Large intestine (tissue), 12 donors: ENCODE measurements around the gene DDX20. TPM values are rescaled to one million over a fixed set of nuclear protein-coding genes. Genes with fewer than 3 reads are reported as not detected.

Source experiments
- DNase-seq, 2 donors: peaks; one replicate each; pipeline versions ENCODE4 v3.0.0 to v3.0.0-alpha.2; 2013
- H3K27ac ChIP-seq: one replicate; pipeline ENCODE4 v1.5.1; 2013; ENCODE audit warnings: low read length
- H3K27me3 ChIP-seq: 2 replicates; pipeline ENCODE4 v1.6.1; 2013; ENCODE audit warnings: low read length; ENCODE audit not compliant: control insufficient read depth, insufficient read depth
- H3K36me3 ChIP-seq: 2 replicates; pipeline ENCODE4 v1.6.1; 2013; ENCODE audit warnings: low read length; ENCODE audit not compliant: control insufficient read depth, insufficient read depth
- H3K4me1 ChIP-seq: one replicate; pipeline ENCODE4 v1.6.1; 2013; ENCODE audit warnings: low read length; ENCODE audit not compliant: control insufficient read depth, insufficient read depth
- H3K4me3 ChIP-seq: one replicate; pipeline ENCODE4 v1.5.1; 2013; ENCODE audit warnings: low read length
- H3K9me3 ChIP-seq: one replicate; pipeline ENCODE4 v1.6.1; 2013; ENCODE audit warnings: mild to moderate bottlenecking, low read depth, low read length, moderate library complexity; ENCODE audit not compliant: control insufficient read depth
- WGBS: methylation state at CpG from one replicate; pipeline ENCODE4 v1.1.5; 2013; ENCODE audit warnings: low lambda C conversion rate; ENCODE audit not compliant: insufficient coverage; 5-methylcytosine and 5-hydroxymethylcytosine counted together
- long read RNA-seq, 11 donors: transcript quantifications; one replicate each; lab custom pipeline, GENCODE V29; 2026
- polyA plus RNA-seq: library from polyadenylated mRNA; unstranded; fragments of 120-200 nt; gene quantifications from one replicate; pipeline ENCODE4 v1.2.1, GENCODE V29; 2013

Gene DDX20
- polyA plus RNA-seq, result 13.8 TPM
- long read RNA-seq, donor 1, full-length matches to known transcripts, result 3 of 3 reads
- long read RNA-seq, donor 1, partial matches to known transcripts, result 0 of 3 reads
- long read RNA-seq, donor 1, other reads (novel, unspliced or antisense), result 0 of 3 reads
- long read RNA-seq, donor 2, full-length matches to known transcripts, result 5 of 5 reads
- long read RNA-seq, donor 2, partial matches to known transcripts, result 0 of 5 reads
- long read RNA-seq, donor 2, other reads (novel, unspliced or antisense), result 0 of 5 reads
- long read RNA-seq, donor 3, result 0 reads
- long read RNA-seq, donor 4, full-length matches to known transcripts, result 1 of 1 reads
- long read RNA-seq, donor 4, partial matches to known transcripts, result 0 of 1 reads
- long read RNA-seq, donor 4, other reads (novel, unspliced or antisense), result 0 of 1 reads
- long read RNA-seq, donor 5, full-length matches to known transcripts, result 3 of 3 reads
- long read RNA-seq, donor 5, partial matches to known transcripts, result 0 of 3 reads
- long read RNA-seq, donor 5, other reads (novel, unspliced or antisense), result 0 of 3 reads
- long read RNA-seq, donor 6, full-length matches to known transcripts, result 4 of 4 reads
- long read RNA-seq, donor 6, partial matches to known transcripts, result 0 of 4 reads
- long read RNA-seq, donor 6, other reads (novel, unspliced or antisense), result 0 of 4 reads
- long read RNA-seq, donor 7, result 0 reads
- long read RNA-seq, donor 8, full-length matches to known transcripts, result 2 of 15 reads
- long read RNA-seq, donor 8, partial matches to known transcripts, result 13 of 15 reads
- long read RNA-seq, donor 8, other reads (novel, unspliced or antisense), result 0 of 15 reads
- long read RNA-seq, donor 9, full-length matches to known transcripts, result 5 of 5 reads
- long read RNA-seq, donor 9, partial matches to known transcripts, result 0 of 5 reads
- long read RNA-seq, donor 9, other reads (novel, unspliced or antisense), result 0 of 5 reads
- long read RNA-seq, donor 10, full-length matches to known transcripts, result 4 of 9 reads
- long read RNA-seq, donor 10, partial matches to known transcripts, result 5 of 9 reads
- long read RNA-seq, donor 10, other reads (novel, unspliced or antisense), result 0 of 9 reads
- long read RNA-seq, donor 11, full-length matches to known transcripts, result 6 of 6 reads
- long read RNA-seq, donor 11, partial matches to known transcripts, result 0 of 6 reads
- long read RNA-seq, donor 11, other reads (novel, unspliced or antisense), result 0 of 6 reads

DNA sequence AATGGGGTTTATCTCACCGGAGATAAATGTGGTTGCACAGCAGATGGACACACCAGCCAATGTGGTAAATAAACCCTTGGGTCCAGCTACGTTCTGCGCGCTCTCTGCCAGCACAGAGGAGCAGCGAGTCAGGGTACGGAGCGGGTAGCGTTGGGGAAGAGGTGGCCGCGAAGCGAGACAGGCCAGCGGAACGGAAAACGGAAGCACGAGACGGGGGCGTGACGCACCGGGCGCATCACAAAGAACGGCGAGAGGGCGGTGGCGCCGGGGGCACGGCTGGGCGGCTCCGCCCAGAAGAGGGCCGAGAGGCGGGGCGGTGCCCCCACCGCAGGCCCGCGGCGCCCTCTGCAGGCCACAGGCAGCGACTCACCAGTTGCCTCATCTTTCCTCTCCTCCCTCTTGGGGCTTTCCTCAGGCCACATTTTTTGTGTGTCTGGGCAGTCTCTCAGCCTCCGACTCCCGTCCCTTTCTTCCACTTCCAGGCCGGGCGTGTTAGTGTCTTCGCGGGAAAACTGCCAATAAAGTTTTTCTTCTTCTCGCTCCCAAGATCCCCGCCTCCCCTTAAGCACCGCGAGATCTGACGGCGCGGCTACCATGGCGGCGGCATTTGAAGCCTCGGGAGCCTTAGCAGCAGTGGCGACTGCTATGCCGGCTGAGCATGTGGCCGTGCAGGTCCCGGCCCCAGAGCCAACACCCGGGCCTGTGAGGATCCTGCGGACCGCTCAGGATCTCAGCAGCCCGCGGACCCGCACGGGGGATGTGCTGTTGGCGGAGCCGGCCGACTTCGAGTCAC is at the start of gene DDX20:
Gene DDX20 (plus strand): TSS at position 571 of the 793 bp plus-strand sequence. CDS start 24 bp downstream, at position 595.
- peaks cover 8% of the 10 kb centered on the region for H3K4me1 ChIP-seq
- H3K36me3 ChIP-seq, result peaks cover 5% of the 10 kb centered on the region
- peak; percentile 96 to 98 for DNase-seq
- peak within 1 kb of the TSS; percentile 98 for H3K27ac ChIP-seq
- H3K4me3 ChIP-seq, result peak within 1 kb of the TSS; percentile 86
- H3K9me3 ChIP-seq, result no peaks in the 10 kb centered on the region
- H3K27me3 ChIP-seq, result no peaks in the 10 kb centered on the region
- WGBS, result 0% methylated on average over 1 of the region's 67 CpGs

- no peak for DNase-seq
- 83% methylated on average over 2 of the region's 2 CpGs for WGBS
- Histone ChIP-seq H3K36me3 (peaks cover 53% of the 10 kb centered on the region), H3K4me3 (no peak overlapping the region), H3K4me1 (no peaks in the 10 kb centered on the region), H3K27me3 (no peaks in the 10 kb centered on the region), H3K27ac (no peak overlapping the region), H3K9me3 (no peaks in the 10 kb centered on the region)
These were observed 48.8 kb upstream of the DDX20 start for GRCh38 chr1:111706921-111707320.

DNA sequence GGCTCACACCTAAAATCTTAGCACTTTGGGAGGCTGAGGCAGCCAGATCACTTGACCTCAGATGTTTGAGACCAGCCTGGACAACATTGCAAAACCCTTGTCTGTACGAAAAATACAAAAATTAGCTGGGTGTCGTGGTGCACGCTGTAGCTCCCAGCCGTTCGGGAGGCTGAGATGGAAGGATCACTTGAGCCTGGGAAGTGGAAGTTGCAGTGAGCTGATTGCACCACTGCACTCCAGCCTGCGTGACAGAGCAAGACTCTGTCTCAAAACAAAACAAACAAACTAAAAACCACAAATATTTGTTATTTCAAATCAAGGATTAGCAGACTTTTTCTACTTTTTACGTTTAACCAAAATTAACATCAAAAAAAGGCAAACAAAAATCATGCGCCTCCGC is 47.8 kb upstream of the DDX20 start:
- WGBS, result 100% methylated on average over 2 of the region's 9 CpGs
- peaks cover 47% of the 10 kb centered on the region for H3K36me3 ChIP-seq

DNA sequence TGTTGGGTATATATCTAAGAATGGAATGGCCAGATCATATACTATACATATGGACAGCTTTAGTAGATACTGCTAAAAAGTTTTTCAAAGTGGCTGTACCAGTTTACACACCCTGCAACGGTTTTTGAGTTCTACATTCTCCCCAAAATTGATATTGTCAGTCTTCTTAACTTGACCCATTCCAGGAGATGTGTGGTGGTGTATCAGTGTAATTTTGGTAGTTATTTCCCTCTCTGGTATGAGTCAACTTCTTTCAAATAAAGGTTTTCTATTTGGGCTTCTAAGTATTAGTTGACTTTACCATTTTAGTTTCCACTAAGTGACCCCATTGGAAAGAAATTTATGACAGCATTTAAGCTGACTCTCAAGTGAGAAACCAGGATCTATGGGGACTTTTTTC is 45.7 kb upstream of the DDX20 start:
- H3K4me3 ChIP-seq, result no peak overlapping the region
- DNase-seq, result no peak
- H3K27me3 ChIP-seq, result no peaks in the 10 kb centered on the region
- H3K9me3 ChIP-seq, result no peaks in the 10 kb centered on the region
- no peak overlapping the region for H3K27ac ChIP-seq
- H3K36me3 ChIP-seq, result peaks cover 35% of the 10 kb centered on the region
- WGBS, result no CpG with 5 or more reads among the region's 1 CpG
- no peaks in the 10 kb centered on the region for H3K4me1 ChIP-seq

More for the DNA sequence above, 47.8 kb upstream of the DDX20 start:
- Histone ChIP-seq H3K4me3 (no peak overlapping the region), H3K9me3 (no peaks in the 10 kb centered on the region), H3K4me1 (no peaks in the 10 kb centered on the region), H3K27ac (no peak overlapping the region), H3K27me3 (no peaks in the 10 kb centered on the region)
- no peak for DNase-seq

DNA sequence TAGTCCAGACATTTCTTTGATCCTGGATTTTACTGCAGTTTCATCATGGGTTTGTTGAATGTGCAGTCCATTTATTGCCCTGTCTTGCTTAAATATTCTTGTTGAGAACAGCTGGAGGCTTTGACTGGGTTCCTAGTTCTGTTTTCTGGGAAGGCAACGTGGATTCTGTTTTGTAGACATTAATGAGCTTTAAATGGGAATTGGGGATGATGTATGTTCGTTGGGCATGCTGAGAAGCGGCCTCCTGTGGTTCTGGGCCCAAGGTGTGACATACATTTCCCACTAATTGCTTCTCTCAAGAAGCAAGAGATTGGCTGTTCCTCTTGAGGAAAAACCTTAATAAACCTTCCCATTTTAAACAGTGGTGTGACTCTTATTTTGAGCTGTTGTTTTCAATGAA is 39.4 kb upstream of the DDX20 start:
- Histone ChIP-seq H3K27me3 (no peaks in the 10 kb centered on the region), H3K27ac (no peak overlapping the region), H3K4me3 (no peak overlapping the region), H3K4me1 (no peaks in the 10 kb centered on the region), H3K36me3 (peaks cover 7% of the 10 kb centered on the region), H3K9me3 (no peaks in the 10 kb centered on the region)
- DNase-seq, result no peak
- WGBS, result no CpG with 5 or more reads among the region's 3 CpGs

- Histone ChIP-seq H3K9me3 (no peaks in the 10 kb centered on the region), H3K4me3 (no peak overlapping the region), H3K27me3 (no peaks in the 10 kb centered on the region), H3K27ac (no peak overlapping the region), H3K36me3 (peaks cover 7% of the 10 kb centered on the region), H3K4me1 (no peaks in the 10 kb centered on the region)
- 100% methylated on average over 2 of the region's 2 CpGs for WGBS
- no peak for DNase-seq
These were observed 38.3 kb upstream of the DDX20 start for GRCh38 chr1:111717450-111717849.

DNA sequence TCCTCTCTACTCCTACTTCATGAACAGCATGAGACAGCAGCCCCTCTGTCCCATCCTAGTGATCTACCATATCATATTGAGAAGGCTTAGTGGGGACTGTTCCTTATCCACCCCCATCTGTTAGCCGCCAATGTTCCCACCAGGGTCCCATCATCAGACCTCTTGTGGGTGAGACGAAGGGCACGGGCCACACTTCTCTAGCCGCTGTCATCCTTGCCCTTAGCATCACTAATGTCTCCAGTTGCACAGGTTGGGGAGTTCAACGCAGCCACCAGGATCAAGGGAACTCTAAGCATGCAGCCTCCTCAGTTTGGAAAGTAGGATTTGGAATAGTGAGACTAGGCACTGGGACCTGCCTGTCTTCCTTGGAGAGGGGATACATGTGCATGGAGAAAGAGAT is 36.6 kb upstream of the DDX20 start:
- Histone ChIP-seq H3K9me3 (no peaks in the 10 kb centered on the region), H3K4me3 (no peak overlapping the region), H3K27ac (no peak overlapping the region), H3K36me3 (peaks cover 4% of the 10 kb centered on the region), H3K4me1 (no peaks in the 10 kb centered on the region), H3K27me3 (no peaks in the 10 kb centered on the region)
- DNase-seq, result no peak
- WGBS, result no CpG with 5 or more reads among the region's 5 CpGs

GRCh38 chr1:111719674-111720132 is 36.0 kb upstream of the DDX20 start:
- H3K4me3 ChIP-seq, result no peak overlapping the region
- H3K4me1 ChIP-seq, result no peaks in the 10 kb centered on the region
- H3K36me3 ChIP-seq, result peaks cover 4% of the 10 kb centered on the region
- no CpG with 5 or more reads among the region's 4 CpGs for WGBS
- no peaks in the 10 kb centered on the region for H3K27me3 ChIP-seq
- H3K27ac ChIP-seq, result no peak overlapping the region
- no peak for DNase-seq
- H3K9me3 ChIP-seq, result no peaks in the 10 kb centered on the region

DNA sequence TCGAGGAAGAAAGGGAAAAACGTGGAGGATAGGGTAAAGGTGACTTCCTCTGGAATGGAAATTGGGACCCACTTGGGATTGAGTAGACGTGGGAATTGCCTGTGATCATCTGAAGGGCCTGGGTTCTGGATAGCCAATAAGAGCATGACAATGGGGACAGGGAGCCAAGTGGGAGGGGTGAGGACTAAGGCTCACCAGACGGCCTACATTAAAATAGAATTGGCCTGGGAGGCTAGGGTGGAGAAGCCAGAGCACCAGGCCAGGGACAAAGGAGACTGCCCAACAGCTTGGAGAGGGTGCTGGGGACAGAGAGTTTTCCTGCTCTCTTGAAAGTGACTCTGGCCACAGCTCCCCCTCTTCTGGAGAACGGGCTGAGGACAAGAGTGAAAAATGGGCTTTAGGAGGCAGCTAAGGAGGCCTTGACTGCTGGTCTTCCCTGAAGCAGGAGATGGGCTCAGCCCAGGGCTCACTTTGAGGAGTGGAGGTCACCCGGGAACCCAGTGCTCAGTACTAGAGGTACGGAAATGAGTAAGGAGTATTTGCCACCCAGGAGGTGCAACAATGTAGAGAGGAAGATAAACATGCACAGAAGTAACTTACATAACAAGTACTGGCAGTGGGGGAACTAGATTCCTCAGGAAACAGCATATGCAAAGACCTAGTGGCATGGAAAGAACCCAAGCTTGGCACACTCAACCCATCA is 35.3 kb upstream of the DDX20 start:
- H3K27ac ChIP-seq, result no peak overlapping the region
- H3K4me1 ChIP-seq, result no peaks in the 10 kb centered on the region
- WGBS, result 90% methylated on average over 3 of the region's 7 CpGs

More for the DNA sequence above, 35.3 kb upstream of the DDX20 start:
- H3K36me3 ChIP-seq, result peaks cover 4% of the 10 kb centered on the region
- no peak overlapping the region for H3K4me3 ChIP-seq
- no peaks in the 10 kb centered on the region for H3K27me3 ChIP-seq
- no peak for DNase-seq
- no peaks in the 10 kb centered on the region for H3K9me3 ChIP-seq
